ENCODE data around the gene UEVLD.

DNA sequence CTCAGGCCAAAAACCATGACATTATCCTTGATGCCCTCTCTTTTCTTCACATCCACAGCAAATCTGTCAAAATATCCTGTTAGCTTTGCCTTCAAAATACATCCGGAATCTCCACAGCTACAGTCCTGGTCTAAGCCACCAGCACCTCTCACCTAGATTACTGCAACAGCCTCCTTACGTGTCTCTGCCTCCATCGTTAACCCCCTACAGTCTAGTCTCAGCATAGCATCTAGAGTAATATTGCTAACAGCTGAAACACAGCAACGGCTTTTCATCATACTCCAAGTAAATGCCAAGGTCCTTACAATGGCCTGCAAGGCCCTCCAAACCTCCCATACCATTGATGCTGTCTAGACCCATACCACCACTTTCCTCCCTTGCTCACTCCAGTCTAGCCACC is 66.1 kb downstream of the UEVLD start:
- TF ChIP-seq POLR2A (IDR thresholded peaks at IDR 0.05), result no peak
- no peak for TF ChIP-seq CTCF (IDR thresholded peaks at IDR 0.05 in 8 of 11, conservative IDR thresholded peaks at IDR 0.05 in 3 of 11)

All from spleen (tissue), 7 donors.